Measurements from ENCODE around the gene EBF3.

- TF ChIP-seq POLR2A (IDR thresholded peaks at IDR 0.05; ENCODE audit: low read depth, low read length) (no peak), EZH2 (IDR thresholded peaks at IDR 0.05; ENCODE audit: borderline replicate concordance, low read depth, low read length, severe bottlenecking) (no peak), JUN (IDR thresholded peaks at IDR 0.05; ENCODE audit: borderline replicate concordance, insufficient read depth, insufficient read length, low read depth) (no peak)
- TF ChIP-seq, protein P1, sequence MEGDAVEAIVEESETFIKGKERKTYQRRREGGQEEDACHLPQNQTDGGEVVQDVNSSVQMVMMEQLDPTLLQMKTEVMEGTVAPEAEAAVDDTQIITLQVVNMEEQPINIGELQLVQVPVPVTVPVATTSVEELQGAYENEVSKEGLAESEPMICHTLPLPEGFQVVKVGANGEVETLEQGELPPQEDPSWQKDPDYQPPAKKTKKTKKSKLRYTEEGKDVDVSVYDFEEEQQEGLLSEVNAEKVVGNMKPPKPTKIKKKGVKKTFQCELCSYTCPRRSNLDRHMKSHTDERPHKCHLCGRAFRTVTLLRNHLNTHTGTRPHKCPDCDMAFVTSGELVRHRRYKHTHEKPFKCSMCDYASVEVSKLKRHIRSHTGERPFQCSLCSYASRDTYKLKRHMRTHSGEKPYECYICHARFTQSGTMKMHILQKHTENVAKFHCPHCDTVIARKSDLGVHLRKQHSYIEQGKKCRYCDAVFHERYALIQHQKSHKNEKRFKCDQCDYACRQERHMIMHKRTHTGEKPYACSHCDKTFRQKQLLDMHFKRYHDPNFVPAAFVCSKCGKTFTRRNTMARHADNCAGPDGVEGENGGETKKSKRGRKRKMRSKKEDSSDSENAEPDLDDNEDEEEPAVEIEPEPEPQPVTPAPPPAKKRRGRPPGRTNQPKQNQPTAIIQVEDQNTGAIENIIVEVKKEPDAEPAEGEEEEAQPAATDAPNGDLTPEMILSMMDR (IDR thresholded peaks at IDR 0.05; ENCODE audit: extremely low read depth in 1 of 2, insufficient read depth in 1 of 2, low read depth in 1 of 2, low read length in 2 of 2), result no peak
Measured at GRCh38 chr10:129846991-129847391, 117.1 kb downstream of the EBF3 start.
